Activated naive CD8-positive, alpha-beta T cell treated with anti-CD3 and anti-CD28 coated beads, Interleukin-2, amount 10 ng/mL, durations not matched to agents 7 days and 5 days (primary cell): ENCODE results near the gene GID8. TPM values are rescaled to one million over a fixed set of nuclear protein-coding genes. Genes with fewer than 3 reads are reported as not detected.

ENCODE experiments used
- ATAC-seq: fragments of 150-1000 bp; cut with Tn5 transposase; one replicate; pipeline ENCODE4 v1.10.0; 2021; ENCODE audit warnings: low read depth, moderate library complexity
- POLR2A ChIA-PET: fragments of 350-600 bp; sonication (Branson Sonifier 250); formaldehyde crosslinking; loops from one replicate; lab custom pipeline; 2021; ENCODE audit warnings: antibody characterized with exemption; lab: Charles Lee
- DNase-seq: peaks from one replicate; pipeline ENCODE4 v3.0.0; 2021
- H3K27ac Mint-ChIP-seq: one replicate; pipeline ENCODE4 v1.8.0; 2022; ENCODE audit warnings: mild to moderate bottlenecking, mixed read lengths
- H3K27me3 Mint-ChIP-seq: one replicate; pipeline ENCODE4 v1.8.0; 2022; ENCODE audit warnings: mild to moderate bottlenecking, moderate library complexity, mixed read lengths
- H3K36me3 Mint-ChIP-seq: one replicate; pipeline ENCODE4 v1.8.0; 2021; ENCODE audit warnings: mild to moderate bottlenecking, mixed read lengths
- H3K4me1 Mint-ChIP-seq: one replicate; pipeline ENCODE4 v1.8.0; 2021; ENCODE audit warnings: mixed read lengths
- H3K4me3 Mint-ChIP-seq: one replicate; pipeline ENCODE4 v1.8.0; 2022; ENCODE audit warnings: mild to moderate bottlenecking, moderate library complexity, mixed read lengths
- H3K9me3 Mint-ChIP-seq: one replicate; pipeline ENCODE4 v1.8.0; 2021; ENCODE audit warnings: mixed read lengths
- total RNA-seq, 2 experiments: library from RNA; stranded (reverse); gene quantifications; one replicate each; pipeline ENCODE4 v1.2.3, GENCODE V29; 2021

GID8 gene
- total RNA-seq, 2 experiments from 2014 or later, result 42.1 to 43.0 TPM

GRCh38 chr20:62969179-62969760 is 31.3 kb downstream of the GID8 start:
- DNase-seq (no peak), ATAC-seq (no peak)
- POLR2A ChIA-PET, result interaction anchor here (1.4 kb wide), 1 partner anchor 15 kb away, joined by 3 read pairs; no protein-coding TSS in a partner anchor
- Mint-ChIP-seq H3K36me3 (peaks cover 1% of the 10 kb centered on the region), H3K27me3 (peaks cover 29% of the 10 kb centered on the region), H3K27ac (no peak overlapping the region), H3K4me3 (no peak overlapping the region), H3K9me3 (no peaks in the 10 kb centered on the region), H3K4me1 (peaks cover 12% of the 10 kb centered on the region)

- no peak overlapping the region for H3K27ac Mint-ChIP-seq
- POLR2A ChIA-PET, result interaction anchor here (1.4 kb wide), 1 partner anchor 16 kb away, joined by 3 read pairs; no protein-coding TSS in a partner anchor
Observed at GRCh38 chr20:62969939-62970306, 32.0 kb downstream of the GID8 start.

DNA sequence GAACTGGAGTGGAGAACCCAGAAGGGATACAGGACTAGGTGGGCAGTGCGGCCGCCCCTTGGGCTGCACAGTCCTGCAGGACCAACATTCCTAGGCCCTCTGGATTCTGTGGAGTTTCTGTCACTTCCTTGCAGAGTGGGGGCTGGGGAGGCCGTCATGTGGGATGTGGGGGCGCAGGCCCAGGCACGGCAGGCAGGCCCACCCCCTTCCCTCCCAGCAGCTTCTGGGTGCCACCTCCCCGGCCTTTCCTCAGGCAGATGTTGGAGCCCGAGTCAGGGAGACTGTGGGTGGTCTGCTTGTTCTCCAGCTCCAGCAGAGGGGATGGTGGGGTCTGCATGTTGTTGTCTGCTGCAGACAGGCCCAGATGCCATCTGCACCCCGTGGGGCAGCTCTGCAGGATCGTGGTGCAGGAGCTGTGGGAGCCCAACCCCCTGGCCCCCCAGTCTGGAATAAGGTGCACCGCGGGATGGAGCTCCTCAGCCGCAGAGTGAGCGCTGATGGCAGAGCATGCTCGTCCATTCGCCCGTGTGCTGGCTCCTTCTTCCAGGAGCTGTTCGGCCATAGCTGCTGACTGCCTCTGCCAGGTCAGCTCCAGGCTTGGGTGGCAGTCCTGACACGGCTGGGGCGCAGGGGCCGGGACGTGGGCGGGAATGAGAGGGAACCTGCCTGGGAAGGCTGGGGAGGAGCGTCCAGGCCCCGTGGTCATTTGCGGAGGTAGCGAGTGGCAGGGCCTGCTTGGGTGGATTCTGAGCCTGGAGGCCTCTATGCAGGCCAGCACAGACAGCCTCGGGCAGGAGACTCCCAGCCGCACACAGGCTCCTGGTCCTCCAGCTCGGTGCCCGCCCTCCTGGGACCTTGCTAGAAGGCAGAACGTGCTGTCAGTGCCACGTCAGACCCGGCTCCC is 32.6 kb downstream of the GID8 start:
- ATAC-seq, result no peak
- Mint-ChIP-seq H3K9me3 (no peaks in the 10 kb centered on the region), H3K27me3 (peaks cover 37% of the 10 kb centered on the region), H3K4me1 (peaks cover 12% of the 10 kb centered on the region), H3K36me3 (peaks cover 1% of the 10 kb centered on the region), H3K4me3 (no peak overlapping the region), H3K27ac (no peak overlapping the region)
- no peak for DNase-seq
- POLR2A ChIA-PET, result interaction anchor here (1.1 to 1.4 kb wide), 3 partner anchors 10 to 16 kb away, joined by 3 to 5 read pairs (median 4); no protein-coding TSS in a partner anchor

More at GRCh38 chr20:62969939-62970306, 32.0 kb downstream of the GID8 start:
- Mint-ChIP-seq H3K9me3 (no peaks in the 10 kb centered on the region), H3K4me1 (peaks cover 12% of the 10 kb centered on the region), H3K4me3 (no peak overlapping the region), H3K27me3 (peaks cover 35% of the 10 kb centered on the region), H3K36me3 (peaks cover 1% of the 10 kb centered on the region)
- no peak for ATAC-seq
- no peak for DNase-seq

- Mint-ChIP-seq H3K9me3 (no peaks in the 10 kb centered on the region), H3K27me3 (peaks cover 40% of the 10 kb centered on the region), H3K4me3 (no peak overlapping the region), H3K36me3 (no peaks in the 10 kb centered on the region), H3K4me1 (peaks cover 12% of the 10 kb centered on the region), H3K27ac (peak overlapping the region; percentile 26)
- ATAC-seq, result no peak
- POLR2A ChIA-PET, result interaction anchor here (1.1 to 1.3 kb wide), 2 partner anchors 9 to 12 kb away, joined by 4 to 5 read pairs; no protein-coding TSS in a partner anchor
- no peak for DNase-seq
Observed at GRCh38 chr20:62971211-62971949, 33.4 kb downstream of the GID8 start.

- Mint-ChIP-seq H3K4me1 (peaks cover 12% of the 10 kb centered on the region), H3K27me3 (peaks cover 42% of the 10 kb centered on the region), H3K4me3 (peak overlapping the region; percentile 70), H3K27ac (peak overlapping the region; percentile 26), H3K9me3 (no peaks in the 10 kb centered on the region), H3K36me3 (no peaks in the 10 kb centered on the region)
- POLR2A ChIA-PET, result interaction anchor here (0.9 to 1.7 kb wide), 3 partner anchors 12 to 39 kb away, joined by 3 to 22 read pairs (median 3); no protein-coding TSS in a partner anchor
- DNase-seq (peak; percentile 89), ATAC-seq (peak; percentile 89)
Observed at GRCh38 chr20:62971950-62972844, 34.2 kb downstream of the GID8 start.

GRCh38 chr20:62972845-62973745 is 35.1 kb downstream of the GID8 start:
- no peak for DNase-seq
- Mint-ChIP-seq H3K36me3 (no peaks in the 10 kb centered on the region), H3K27ac (no peak overlapping the region), H3K27me3 (peaks cover 45% of the 10 kb centered on the region), H3K4me3 (no peak overlapping the region), H3K9me3 (no peaks in the 10 kb centered on the region), H3K4me1 (peaks cover 18% of the 10 kb centered on the region)
- POLR2A ChIA-PET, result interaction anchor here (0.9 to 1.7 kb wide), 3 partner anchors 13 to 38 kb away, joined by 3 to 22 read pairs (median 3); no protein-coding TSS in a partner anchor
- no peak for ATAC-seq

DNA sequence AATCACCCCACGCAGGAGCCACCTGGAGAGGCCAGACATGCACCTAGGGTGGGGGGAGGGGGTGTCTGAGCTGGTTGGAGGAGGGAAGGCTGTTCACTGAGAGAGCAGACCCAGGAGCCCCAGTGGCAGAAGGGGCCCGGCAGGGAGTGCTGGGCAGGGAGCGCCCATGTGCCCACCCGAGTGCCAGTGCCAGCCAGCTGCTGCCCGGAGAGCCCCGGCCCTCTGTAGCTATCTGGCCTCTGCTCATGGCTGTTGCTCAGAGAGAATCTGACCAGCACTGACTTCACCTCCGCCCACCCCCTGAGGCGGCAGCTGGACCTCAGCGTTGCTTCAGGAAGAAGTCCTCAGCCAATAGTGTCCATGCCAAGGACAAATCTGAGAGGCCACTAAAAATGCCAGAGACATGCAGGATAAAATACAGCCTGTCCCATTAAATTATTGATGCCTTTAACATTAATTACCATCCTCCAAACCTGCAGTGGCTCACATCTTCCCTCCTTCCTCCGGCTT is 37.4 kb downstream of the GID8 start:
- H3K27me3 Mint-ChIP-seq, result peaks cover 62% of the 10 kb centered on the region
- H3K27ac Mint-ChIP-seq, result no peak overlapping the region
- H3K36me3 Mint-ChIP-seq, result no peaks in the 10 kb centered on the region

DNA sequence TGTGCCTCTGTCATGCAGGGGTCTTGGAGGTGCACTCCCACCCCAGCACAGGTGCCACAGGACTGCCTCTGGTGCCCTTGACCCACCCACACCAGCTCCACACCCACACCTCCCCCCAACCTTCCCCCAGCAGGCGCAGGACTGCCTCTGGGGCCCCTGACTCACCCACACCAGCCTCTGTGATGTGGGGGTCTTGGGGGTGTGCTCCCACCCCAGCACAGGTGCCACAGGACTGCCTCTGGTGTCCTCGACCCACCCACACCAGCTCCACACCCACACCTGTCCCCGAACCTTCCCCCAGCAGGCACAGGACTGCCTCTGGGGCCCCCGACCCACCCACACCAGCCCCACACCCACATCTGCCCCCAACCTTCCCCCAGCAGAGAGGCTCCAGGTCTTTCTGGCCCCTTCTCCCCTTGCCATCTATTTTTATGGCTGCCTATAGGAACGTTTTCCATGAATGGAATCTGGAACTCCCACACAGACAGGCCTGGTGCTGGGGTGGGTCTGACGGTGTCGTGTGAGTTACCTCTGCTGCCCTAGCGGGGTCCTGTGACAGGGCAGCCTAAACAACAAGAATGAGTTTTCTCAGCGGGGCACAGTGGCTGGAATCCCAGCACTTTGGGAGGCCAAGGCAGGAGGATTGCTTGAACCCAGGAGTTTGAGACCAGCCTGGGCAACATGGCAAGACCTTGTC is 38.0 kb downstream of the GID8 start:
- ATAC-seq (no peak), DNase-seq (no peak)
- POLR2A ChIA-PET, result no interaction called here
- H3K9me3 Mint-ChIP-seq, result no peaks in the 10 kb centered on the region
- peaks cover 67% of the 10 kb centered on the region for H3K27me3 Mint-ChIP-seq
- peaks cover 27% of the 10 kb centered on the region for H3K4me1 Mint-ChIP-seq
- H3K36me3 Mint-ChIP-seq, result no peaks in the 10 kb centered on the region
- no peak overlapping the region for H3K4me3 Mint-ChIP-seq
- no peak overlapping the region for H3K27ac Mint-ChIP-seq

More for the DNA sequence above, 37.4 kb downstream of the GID8 start:
- POLR2A ChIA-PET, result no interaction called here
- Mint-ChIP-seq H3K9me3 (no peaks in the 10 kb centered on the region), H3K4me3 (no peak overlapping the region), H3K4me1 (peaks cover 24% of the 10 kb centered on the region)
- no peak for DNase-seq
- no peak for ATAC-seq

DNA sequence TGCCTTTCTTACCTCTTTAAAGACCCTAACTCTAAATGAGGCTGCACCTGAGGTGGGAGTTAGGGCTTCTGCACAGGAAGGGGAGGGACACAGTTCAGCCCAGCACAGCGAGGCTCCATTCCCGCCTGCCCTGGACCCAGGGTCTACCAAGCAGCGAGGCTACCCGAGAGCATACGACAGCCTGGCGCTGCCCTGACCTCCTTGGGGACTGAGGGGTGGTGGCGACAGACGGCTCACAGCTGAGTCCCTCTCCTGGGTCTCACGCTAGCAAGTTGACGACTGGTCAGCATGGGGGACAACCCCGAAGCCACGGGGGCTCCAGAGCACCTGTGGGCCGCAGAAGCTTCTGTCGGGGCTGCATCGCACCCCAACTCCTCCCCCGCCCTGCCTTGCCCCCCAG is 38.9 kb downstream of the GID8 start:
- no peaks in the 10 kb centered on the region for H3K9me3 Mint-ChIP-seq
- DNase-seq (no peak), ATAC-seq (no peak)
- POLR2A ChIA-PET, result interaction anchor here (0.6 to 1.5 kb wide), 3 partner anchors 23 to 70 kb away, joined by 3 to 5 read pairs (median 4); no protein-coding TSS in a partner anchor
- H3K4me1 Mint-ChIP-seq, result peaks cover 29% of the 10 kb centered on the region
- no peak overlapping the region for H3K27ac Mint-ChIP-seq
- H3K4me3 Mint-ChIP-seq, result no peak overlapping the region
- H3K27me3 Mint-ChIP-seq, result peaks cover 69% of the 10 kb centered on the region
- H3K36me3 Mint-ChIP-seq, result no peaks in the 10 kb centered on the region

GRCh38 chr20:62977613-62978560 is 39.9 kb downstream of the GID8 start:
- peaks cover 61% of the 10 kb centered on the region for H3K27me3 Mint-ChIP-seq
- peak; percentile 53 for DNase-seq
- peak overlapping the region; percentile 21 for H3K27ac Mint-ChIP-seq
- H3K9me3 Mint-ChIP-seq, result no peaks in the 10 kb centered on the region
- no peaks in the 10 kb centered on the region for H3K36me3 Mint-ChIP-seq
- H3K4me1 Mint-ChIP-seq, result peaks cover 28% of the 10 kb centered on the region
- peak; percentile 54 for ATAC-seq
- POLR2A ChIA-PET, result interaction anchor here (0.6 to 1.5 kb wide), 3 partner anchors 24 to 60 kb away, joined by 3 to 5 read pairs (median 4); no protein-coding TSS in a partner anchor
- peak overlapping the region; percentile 19 for H3K4me3 Mint-ChIP-seq
